Purkinje cell (primary cell): ENCODE results near the gene RXYLT1. TPM values are rescaled to one million over a fixed set of nuclear protein-coding genes. Genes with fewer than 3 reads are reported as not detected.

Source experiments
- polyA plus RNA-seq: library from polyadenylated mRNA; unstranded; fragments of >200 nt; fragmentation: Nextera tagmentation; gene quantifications from 2 replicates; pipeline ENCODE4 v1.2.1, GENCODE V29; 2014

The RXYLT1 gene
- 10.2 and 17.0 TPM in 2 replicates for polyA plus RNA-seq

GRCh38 chr12:63779498-63780481 is at the start of gene RXYLT1:
Gene RXYLT1, plus strand, starts transcription at chr12:63779909. Its CDS starts 52 bp downstream, at chr12:63779961.

GRCh38 chr12:63844391-63845341 is 65.0 kb downstream of the RXYLT1 start, which contains the start of gene SRGAP1:
Gene SRGAP1, plus strand, starts transcription at chr12:63844700. Its CDS starts 117 bp downstream, at chr12:63844817.

Other genes with a start within 250 kb of the RXYLT1 start
- 9.6 and 11.5 TPM in 2 replicates for gene DPY19L2, start 111.4 kb upstream of the RXYLT1 start, polyA plus RNA-seq
- 35.7 and 40.7 TPM in 2 replicates for gene SRGAP1, start 64.8 kb downstream of the RXYLT1 start, polyA plus RNA-seq